ENCODE measurements around the gene TMEM255B. TPM values are rescaled to one million over a fixed set of nuclear protein-coding genes. Genes with fewer than 3 reads are reported as not detected.
A peak's percentile ranks its signal among the peaks of the same experiment; 100 is the strongest.

Gene TMEM255B
- polyA plus RNA-seq, 3 donors: 5.1 to 7.5 (median 5.9) TPM

GRCh38 chr13:113783200-113783881, 24.3 kb downstream of the TMEM255B start:
- H3K27ac Mint-ChIP-seq: peak overlapping the region in 1 of 7 donors; percentile 18
- Histone ChIP-seq H3K4me3 (replicated peaks in 1 of 3; ENCODE audit: low read depth in 2 of 3, low read length in 3 of 3) (no peak overlapping the region), H3K9me3 (replicated peaks in 1 of 2; ENCODE audit: control insufficient read depth in 1 of 2, insufficient read depth in 1 of 2, low read length in 2 of 2) (no peaks in the 10 kb centered on the region), H4K20me1 (ENCODE audit: insufficient read depth, low read length) (no peaks in the 10 kb centered on the region), H3K27me3 (ENCODE audit: control insufficient read depth in 2 of 2, insufficient read depth in 2 of 2, low read length in 2 of 2) (no peaks in the 10 kb centered on the region), H3K36me3 (replicated peaks in 1 of 2; ENCODE audit: control insufficient read depth in 1 of 2, insufficient read depth in 2 of 2, low read length in 2 of 2) (no peaks in the 10 kb centered on the region), H3K4me2 (replicated peaks; ENCODE audit: extremely low read depth, low read length, poor library complexity, severe bottlenecking) (no peak overlapping the region), H3K79me2 (ENCODE audit: insufficient read depth, low read length) (no peaks in the 10 kb centered on the region), H3K4me1 (ENCODE audit: control insufficient read depth in 1 of 2, insufficient read depth in 2 of 2, low read length in 2 of 2) (no peaks in the 10 kb centered on the region), H3K9ac (ENCODE audit: insufficient read depth, low read length, poor library complexity, severe bottlenecking) (no peak overlapping the region), H3K27ac (ENCODE audit: low read depth in 1 of 2, low read length in 2 of 2) (no peak overlapping the region), H2AFZ (ENCODE audit: insufficient read depth, low read depth, low read length, poor library complexity, severe bottlenecking) (no peak overlapping the region)
- no peak for DNase-seq
- H3K9me3 Mint-ChIP-seq: peaks cover 0 to 10% (median 4%) of the 10 kb centered on the region in 7 donors
- no peak overlapping the region for H3K4me3 Mint-ChIP-seq
- WGBS (ENCODE audit: insufficient coverage): 95% methylated on average over 11 of the region's 12 CpGs
- H3K36me3 Mint-ChIP-seq: no peaks in the 10 kb centered on the region
- peaks cover 6 to 11% (median 8%) of the 10 kb centered on the region in 3 donors for H3K27me3 Mint-ChIP-seq (ENCODE audit: low read depth in 3 of 3)
- TF ChIP-seq CTCF (IDR thresholded peaks at IDR 0.05): no peak
- H3K4me1 Mint-ChIP-seq: peaks cover 4% of the 10 kb centered on the region
- intact Hi-C loops (cut with micrococcal nuclease): no loop called here

GRCh38 chr13:113783966-113784644, 25.1 kb downstream of the TMEM255B start:
- Mint-ChIP-seq H3K27ac (no peak overlapping the region), H3K36me3 (no peaks in the 10 kb centered on the region), H3K4me3 (no peak overlapping the region), H3K4me1 (peaks cover 4% of the 10 kb centered on the region), H3K27me3 (ENCODE audit: low read depth in 3 of 3) (peaks cover 3 to 9% (median 7%) of the 10 kb centered on the region in 3 donors), H3K9me3 (peaks cover 0 to 7% (median 4%) of the 10 kb centered on the region in 7 donors)
- H3K79me2 ChIP-seq (ENCODE audit: insufficient read depth, low read length): no peaks in the 10 kb centered on the region
- H3K9ac ChIP-seq (ENCODE audit: insufficient read depth, low read length, poor library complexity, severe bottlenecking): no peak overlapping the region
- no peak overlapping the region for H3K4me3 ChIP-seq (replicated peaks in 1 of 3; ENCODE audit: low read depth in 2 of 3, low read length in 3 of 3)
- DNase-seq: no peak
- 81% methylated on average over 8 of the region's 10 CpGs for WGBS (ENCODE audit: insufficient coverage)
- no peak overlapping the region for H3K4me2 ChIP-seq (replicated peaks; ENCODE audit: extremely low read depth, low read length, poor library complexity, severe bottlenecking)
- no peak overlapping the region for H3K27ac ChIP-seq (ENCODE audit: low read depth in 1 of 2, low read length in 2 of 2)
- no peaks in the 10 kb centered on the region for H3K4me1 ChIP-seq (ENCODE audit: control insufficient read depth in 1 of 2, insufficient read depth in 2 of 2, low read length in 2 of 2)
- intact Hi-C loops (cut with micrococcal nuclease): no loop called here
- no peaks in the 10 kb centered on the region for H3K36me3 ChIP-seq (replicated peaks in 1 of 2; ENCODE audit: control insufficient read depth in 1 of 2, insufficient read depth in 2 of 2, low read length in 2 of 2)
- H4K20me1 ChIP-seq (ENCODE audit: insufficient read depth, low read length): no peaks in the 10 kb centered on the region
- H2AFZ ChIP-seq (ENCODE audit: insufficient read depth, low read depth, low read length, poor library complexity, severe bottlenecking): no peak overlapping the region
- TF ChIP-seq CTCF (IDR thresholded peaks at IDR 0.05): no peak
- H3K27me3 ChIP-seq (ENCODE audit: control insufficient read depth in 2 of 2, insufficient read depth in 2 of 2, low read length in 2 of 2): no peaks in the 10 kb centered on the region
- no peaks in the 10 kb centered on the region for H3K9me3 ChIP-seq (replicated peaks in 1 of 2; ENCODE audit: control insufficient read depth in 1 of 2, insufficient read depth in 1 of 2, low read length in 2 of 2)

Measured in CD14-positive monocyte (primary cell).